GM19452 (cell line): ENCODE measurements around the gene TBATA.
A peak's percentile ranks its signal among the peaks of the same experiment; 100 is the strongest.

Source experiments
- ATAC-seq: cut with Tn5 transposase; IDR thresholded peaks from one replicate; pipeline ENCODE4 v1.9.1; 2021; ENCODE audit not compliant: unreplicated experiment

The TBATA gene, protein sequence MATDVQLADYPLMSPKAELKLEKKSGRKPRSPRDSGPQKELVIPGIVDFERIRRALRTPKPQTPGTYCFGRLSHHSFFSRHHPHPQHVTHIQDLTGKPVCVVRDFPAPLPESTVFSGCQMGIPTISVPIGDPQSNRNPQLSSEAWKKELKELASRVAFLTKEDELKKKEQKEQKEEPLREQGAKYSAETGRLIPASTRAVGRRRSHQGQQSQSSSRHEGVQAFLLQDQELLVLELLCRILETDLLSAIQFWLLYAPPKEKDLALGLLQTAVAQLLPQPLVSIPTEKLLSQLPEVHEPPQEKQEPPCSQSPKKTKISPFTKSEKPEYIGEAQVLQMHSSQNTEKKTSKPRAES

DNA sequence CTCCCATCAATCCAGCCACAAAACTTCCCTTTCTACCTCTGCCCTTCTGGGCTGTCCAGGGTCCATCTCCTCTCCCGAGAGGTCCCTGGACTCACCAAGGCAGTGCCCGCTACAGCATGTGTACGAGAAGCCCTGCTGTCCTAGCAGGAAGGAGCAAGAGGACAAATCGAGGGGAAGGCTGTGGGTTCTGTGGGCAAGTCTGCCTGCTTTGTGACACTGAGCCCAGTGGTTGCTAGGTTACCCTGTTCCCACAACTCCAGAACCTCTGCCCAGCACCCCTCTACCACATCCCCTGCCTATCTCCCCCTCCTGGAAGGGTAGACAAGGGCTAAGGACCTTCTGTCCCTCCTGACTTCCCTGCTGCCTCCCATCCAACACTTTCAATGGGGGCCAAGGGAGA is at the start of gene TBATA:
Gene TBATA, minus strand, starts transcription at position 188 of the 400 bp plus-strand sequence. CDS start 1,998 bp downstream, outside the sequence.
- no peak for ATAC-seq

DNA sequence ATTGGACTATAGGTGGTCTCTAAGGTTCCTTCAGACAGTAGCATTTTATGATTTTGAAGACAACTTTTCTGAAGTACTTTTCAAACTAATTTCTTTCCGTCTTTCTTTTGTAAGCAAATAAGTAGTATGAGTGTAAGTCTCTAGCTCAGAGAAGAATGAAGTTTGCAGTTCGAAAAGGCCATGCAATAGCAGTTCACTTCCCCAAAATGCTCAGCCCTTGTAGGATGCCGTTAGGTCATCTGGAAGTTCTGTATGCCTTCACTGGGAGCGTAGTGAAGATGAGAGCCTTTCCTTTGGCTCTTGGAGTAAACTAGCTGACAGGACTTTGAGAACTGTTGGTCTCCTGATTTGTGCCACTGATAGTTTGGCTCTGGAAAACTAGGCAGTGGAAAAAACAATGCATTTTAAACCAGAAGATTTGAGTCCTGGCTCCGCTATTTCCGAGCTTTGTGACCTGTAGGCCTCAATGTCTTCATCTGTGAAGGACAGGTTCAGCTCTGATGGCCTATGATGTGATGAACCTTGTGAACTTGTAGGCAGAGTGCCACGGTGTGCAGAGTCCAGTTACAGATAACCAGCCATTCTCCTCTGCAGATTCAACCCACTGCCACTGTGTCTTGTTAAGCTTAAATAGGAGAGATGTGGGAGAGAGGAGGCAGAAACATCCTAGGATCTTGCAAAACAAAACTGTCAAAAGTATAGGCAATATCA is 49.4 kb upstream of the TBATA start:
- no peak for ATAC-seq

DNA sequence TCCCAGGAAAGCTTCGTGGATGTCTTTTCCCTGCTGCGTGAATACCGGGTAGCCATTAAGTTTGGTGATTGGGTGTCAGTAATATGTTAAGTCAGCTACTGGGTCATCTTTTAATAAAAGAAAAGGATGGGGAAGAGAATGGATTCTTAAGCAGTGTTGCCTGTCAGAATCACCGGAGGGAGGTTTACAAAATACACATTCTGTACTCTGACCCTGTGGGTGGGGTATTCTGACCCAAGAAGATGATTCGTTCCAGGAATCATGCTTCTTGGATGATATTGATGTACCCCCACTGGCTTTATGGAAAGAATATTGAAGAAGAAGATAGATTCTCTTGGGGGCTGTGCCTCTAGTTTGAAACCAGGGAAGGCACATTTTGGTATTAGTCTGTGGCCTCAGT is 48.8 kb upstream of the TBATA start:
- ATAC-seq, result no peak

DNA sequence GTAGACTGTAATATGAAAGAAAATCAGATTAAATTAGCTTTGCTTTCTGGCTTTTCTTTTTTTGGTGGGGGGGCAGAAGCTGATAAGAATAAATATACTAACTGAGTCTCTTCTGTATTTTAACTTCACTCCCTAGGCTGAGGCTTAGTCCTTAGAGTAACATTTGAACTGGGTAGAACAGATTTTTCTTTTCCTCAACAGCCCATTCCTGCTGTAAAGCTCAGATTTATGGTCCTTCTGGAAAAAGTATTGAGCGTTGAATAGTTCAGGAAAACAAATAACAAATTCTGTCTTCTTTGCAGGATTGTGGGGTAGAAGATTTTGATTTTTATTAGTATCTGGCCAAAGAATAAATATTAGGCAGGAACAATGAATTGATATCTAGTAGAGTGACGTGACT is 48.4 kb upstream of the TBATA start:
- no peak for ATAC-seq

DNA sequence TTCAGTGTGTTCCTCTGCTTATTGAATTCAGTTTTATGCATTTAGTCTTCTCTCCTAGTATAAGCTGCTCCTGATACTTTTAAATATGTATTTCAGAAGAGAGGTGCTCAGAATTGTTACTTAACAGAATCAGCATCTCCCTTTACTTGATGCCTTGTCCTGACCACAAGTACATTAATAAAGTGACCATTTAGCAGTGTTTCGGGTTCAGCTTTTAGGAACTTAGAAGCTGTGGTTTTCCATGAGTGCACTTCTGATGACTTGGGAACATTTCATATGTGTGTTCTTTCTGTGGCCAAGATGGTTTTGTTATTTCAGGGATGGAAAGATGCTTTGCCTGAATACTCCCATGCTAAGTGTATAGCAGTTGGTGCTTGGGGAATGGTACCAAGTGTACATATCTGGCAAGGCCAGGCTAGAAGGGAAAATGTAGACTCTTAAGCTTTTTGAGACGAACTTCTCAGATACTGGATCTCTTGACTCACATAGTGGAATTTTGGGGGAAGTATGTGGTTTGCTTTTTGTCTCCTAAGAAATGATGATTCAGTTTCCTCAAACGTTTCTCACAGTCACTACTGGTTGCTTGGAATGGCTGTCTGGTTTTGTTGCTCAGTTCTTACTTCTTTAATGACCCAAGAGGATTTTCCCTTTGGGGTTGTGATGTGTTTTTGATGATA is 47.8 kb upstream of the TBATA start:
- no peak for ATAC-seq

DNA sequence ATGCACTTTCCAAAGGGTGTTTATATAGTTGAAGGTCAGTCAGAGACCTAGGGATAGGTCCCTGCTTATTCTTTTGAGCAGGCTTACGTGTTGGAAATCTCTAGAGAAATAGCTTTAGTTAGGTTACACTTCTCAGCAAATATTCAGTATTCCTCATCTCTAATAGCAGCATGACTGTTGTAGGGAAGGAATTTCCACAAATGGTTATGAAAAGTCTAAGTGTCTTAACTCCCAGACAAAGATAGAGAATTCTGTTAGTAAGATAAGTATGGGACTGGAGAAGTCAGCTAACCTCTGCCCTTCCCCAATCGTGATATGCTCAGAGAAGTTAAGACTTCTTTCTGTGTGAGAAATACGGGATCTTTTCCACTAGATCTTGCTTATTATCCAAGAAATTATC is 47.0 kb upstream of the TBATA start:
- no peak for ATAC-seq

DNA sequence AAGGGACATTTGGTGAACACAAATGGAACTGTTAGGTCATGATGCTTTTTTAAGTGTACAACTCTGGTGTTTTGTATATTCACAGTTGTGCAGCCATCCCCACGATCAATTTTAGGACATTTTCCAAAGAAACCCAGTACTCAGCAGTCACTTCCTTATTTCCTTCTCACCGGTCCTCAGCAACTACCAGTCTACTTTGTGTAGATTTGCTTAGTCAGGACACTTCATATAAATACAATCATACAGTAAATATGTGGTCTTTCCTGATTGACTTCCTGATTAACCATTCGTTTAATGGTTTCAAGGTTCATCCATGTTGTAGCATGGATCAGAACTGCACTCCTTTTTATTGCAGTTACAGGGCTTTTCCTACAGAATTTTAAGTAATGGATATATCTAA is 45.0 kb upstream of the TBATA start:
- ATAC-seq, result no peak

DNA sequence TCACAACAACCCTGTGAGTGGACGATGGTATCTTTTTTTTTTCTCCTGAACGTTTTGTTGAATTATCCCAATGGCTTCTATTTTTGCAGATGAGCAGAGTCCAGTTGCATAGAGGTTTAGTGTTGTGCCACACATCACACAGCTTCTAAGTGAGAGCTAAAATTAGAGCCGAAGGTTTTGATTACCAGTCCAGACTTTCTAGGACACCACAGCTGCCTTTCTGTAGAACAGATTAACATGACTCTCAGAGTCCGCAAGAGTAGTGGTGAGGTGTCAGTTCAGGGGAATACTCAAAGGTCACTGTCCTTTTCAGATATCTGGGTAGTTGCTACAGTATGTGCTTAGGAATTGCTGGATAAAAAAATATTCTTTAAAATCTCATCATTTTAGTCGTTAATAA is 44.4 kb upstream of the TBATA start:
- no peak for ATAC-seq

DNA sequence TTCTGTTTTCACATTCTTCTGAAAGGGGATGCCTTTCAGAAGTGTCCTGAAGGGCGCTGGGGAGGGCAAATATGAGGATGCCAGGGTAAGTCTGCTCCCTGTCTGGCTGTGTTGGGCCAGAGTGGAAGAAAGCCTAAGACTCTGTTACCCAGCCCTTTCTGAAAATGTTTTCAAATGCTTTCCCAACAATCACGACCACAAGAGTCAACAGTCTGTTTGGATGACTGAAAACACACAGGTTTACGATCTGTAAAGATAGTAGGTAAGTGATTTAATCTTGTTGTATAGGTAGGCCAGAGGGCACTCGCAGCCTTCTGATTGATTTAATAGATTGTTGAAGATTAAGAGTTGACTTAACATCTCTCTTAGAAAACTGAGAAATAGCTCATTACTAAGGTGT is 43.7 kb upstream of the TBATA start:
- ATAC-seq, result no peak

DNA sequence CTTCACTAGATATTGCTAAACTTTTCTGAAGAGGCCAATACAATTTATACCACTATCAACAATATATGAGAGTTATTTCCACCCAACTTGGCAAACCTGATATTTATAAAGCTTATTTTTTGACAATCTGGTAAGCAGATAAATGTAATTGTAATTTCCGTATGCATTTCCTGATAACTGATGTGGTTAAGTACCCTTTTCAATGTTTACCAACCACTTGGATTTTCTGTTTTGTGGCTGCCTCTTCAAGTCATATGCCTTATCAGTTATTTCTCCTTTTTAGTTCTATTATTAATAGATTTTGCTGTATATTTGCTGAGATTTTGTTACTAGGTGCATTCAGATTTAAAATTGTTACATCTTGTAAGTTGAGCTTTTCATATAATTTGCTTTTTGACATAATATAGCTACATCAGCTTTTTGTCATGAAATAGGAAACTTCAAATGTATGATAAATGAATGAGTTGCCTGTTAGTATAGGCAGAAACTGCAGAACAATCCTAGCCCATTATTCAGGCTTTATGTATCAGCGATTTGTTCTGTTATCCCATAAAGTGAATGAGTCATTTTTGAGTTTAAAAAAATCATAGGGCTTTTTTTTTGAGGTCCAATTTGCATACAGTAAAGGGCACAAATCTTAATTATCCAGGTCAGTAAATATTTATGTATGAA is 42.0 kb upstream of the TBATA start:
- ATAC-seq, result no peak

DNA sequence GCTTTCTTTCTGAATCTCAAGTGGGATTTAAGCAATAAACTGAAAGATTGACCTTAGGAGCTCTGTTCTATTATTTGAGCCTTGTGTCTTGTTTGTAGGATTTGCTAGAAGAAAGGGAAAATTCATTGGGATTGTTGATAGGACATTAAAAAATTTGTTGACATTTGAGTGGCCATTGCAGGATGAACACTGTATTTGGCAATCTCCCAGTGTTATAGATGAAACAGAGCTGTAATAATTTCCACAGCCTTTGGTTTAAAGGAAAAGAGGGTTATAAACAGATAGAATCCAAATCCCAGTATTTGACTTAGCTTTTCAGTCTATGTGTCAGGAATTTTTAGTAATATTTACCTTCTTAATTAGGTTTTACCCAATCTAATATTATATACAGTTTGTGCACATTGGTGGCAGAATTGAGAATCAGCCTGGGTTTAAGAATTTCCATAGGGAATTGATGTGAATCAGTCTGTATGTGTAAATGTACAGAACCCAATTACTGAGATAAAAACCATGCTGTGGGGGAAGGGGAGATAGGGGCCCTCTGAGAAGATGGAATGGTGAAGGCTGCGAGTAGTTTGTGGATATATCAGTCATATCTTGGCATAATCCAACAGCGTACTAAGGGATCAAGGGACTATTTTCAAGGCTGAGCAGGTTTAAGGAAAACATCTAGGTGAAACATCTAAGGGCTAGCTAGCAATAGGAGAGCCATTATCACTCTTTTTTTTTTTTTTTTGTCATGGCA is 37.1 kb upstream of the TBATA start:
- ATAC-seq, result no peak

DNA sequence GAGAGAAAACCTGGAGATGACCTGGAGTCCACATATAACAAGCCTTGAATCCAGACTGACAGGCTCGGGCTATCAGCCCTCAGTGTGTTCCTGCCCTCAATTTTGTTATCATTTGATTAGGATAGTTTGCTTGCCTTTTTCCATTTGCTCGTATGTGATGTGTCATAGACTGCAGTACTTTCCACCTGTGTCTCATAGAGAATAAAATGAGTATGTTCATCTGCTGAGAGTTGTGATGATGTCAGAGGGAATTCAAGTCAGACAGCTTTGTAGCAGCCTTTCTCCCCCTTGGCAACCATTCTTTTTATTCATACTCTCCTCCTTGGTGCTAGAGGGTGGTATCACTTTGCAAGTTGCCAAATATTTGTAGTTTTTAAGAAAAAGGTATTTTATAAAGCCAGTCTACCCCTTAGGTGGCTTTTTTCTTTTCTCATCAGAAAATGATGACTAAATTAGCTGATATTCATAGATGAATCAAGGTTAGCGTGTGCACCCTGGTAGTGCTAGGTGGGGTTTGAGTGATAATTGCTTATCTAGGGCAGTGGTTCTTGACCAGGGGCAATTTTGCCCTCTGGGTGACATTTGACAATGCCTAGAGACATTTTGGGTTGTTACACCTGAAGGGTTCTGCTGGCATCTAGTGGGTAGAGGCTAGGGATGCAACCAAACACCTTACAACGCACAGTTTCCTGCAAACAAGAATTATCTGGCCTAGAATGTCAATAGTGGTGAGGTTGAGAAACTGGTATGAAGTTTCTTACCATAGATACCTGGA is 36.0 kb upstream of the TBATA start:
- ATAC-seq, result no peak

DNA sequence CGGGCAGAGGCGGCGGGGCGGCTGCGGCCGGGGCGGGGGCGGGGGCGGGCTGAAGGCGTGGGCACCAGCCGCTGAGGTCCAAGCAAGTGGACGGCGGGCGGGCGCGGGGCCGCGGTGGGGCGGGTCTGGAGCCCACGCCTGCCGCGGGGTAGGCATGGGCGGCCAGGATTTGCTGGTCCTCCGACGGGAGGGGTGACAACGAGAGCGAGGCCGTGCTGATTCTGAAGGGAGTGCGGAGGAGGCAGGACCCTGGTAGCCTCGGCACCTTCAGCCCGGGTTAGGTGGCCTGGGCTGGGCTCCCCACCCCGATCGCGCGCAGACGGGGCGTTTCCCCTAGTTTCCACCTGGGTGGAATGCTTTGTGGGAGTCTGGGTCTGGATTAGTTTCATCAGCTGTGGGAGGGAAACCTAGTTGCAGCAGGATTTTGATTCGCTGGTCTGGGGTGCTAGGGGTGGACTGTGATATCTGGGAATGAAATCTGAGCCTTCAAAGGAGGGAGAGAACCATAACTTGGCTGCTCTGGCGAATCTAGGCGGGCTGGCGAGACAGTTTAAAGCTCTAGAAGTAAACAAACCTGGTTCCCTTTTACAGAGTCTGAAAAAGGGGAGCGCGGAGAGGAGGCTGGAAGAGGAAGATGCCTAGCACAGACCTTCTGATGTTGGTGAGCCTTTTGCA is 31.2 kb upstream of the TBATA start:
- peak; percentile 24 for ATAC-seq

DNA sequence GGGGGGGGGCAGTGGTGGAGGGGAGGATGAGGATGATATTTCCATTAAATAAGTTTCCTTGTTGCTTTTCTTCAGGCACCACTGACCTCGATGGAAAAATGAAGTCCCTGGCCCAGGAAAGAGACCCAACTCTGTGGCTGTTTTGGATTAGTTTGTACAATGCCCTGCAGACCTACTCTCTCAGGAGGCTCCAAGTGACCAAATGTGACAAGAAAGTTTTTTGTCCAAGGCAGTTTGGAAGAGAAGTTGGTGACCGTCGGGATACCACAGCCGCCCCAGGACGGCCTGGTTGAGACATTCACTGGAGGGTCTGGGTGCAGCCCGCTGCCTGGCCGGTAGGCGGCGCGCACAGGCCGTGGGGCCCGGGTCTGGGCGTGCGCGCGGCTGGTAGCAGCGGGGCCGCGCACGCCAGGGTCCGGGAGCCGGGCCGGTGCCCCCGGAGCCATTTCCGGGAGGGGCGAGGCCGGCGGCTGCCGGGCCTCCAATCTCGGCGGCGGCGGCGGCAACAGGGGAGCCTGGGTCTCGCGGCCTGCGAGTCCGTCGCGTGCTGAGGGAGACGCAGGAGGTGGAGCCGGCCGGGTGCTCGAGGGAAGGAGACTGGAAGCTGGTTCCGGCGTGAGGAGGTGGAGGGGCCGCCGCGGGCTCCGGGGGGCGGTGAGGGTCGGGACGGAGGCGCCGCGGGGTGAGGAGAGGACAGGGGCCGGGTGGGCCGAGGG is 30.5 kb upstream of the TBATA start, which contains the start of gene SGPL1:
Gene SGPL1, plus strand, starts transcription at position 445 of the 716 bp plus-strand sequence. CDS start 906 bp downstream, outside the sequence.
- ATAC-seq, result peak; percentile 85

DNA sequence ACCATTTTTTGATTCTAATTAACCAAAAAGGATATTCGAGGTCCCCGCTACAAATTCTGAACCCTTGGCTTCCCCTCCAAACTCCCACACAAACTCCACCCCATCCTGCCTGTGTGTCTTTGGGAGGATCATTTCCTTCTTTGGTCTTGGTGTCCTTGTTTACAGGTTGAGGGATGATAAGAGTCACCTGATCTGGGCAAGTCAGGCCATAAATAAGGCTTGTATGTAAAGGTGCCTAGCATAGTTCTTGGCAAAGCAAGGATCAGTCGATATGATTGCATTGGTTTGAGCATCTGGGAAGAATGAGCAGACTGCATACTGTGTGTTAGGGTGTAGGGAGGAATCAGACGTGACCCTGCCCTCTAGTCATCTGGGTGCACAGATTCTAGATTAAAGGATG is 28.9 kb upstream of the TBATA start:
- ATAC-seq, result no peak

DNA sequence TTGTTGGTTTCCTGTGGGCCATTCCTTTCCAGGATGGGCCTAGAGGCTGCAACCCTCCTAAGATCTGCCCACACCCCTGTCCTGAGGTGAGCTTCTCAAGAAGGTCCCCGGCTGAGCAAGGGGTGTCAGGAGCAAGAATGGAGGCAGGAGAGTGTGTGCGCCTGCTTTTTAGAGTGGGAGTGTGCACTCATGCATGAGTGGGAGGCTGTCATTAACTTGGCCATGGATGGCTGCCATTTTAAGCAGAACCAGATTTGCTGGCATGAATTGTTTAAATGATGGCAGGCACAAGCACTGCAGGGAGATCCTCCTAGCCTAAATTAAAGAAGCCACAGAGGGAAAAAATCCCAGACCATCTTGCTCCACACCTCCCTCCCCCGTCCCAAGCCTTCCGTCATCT is 27.6 kb upstream of the TBATA start:
- ATAC-seq, result no peak

DNA sequence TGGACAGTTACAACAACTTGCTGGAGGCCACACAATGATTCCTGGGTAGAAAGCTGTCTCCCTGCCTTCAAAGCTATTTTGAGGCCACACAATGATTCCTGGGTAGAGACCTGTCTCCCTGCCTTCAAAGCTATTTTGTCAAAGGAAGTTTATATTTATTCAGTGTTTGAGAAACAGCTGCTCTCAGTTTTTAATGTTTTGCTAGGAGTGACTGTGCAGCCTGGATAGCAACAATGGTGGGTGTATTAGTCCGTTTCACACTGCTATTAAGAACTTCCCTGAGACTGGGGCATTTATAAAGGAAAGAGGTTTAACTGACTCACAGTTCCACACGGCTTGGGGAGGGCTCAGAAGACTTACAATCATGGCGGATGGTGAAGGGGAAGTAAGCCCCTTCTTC is 26.7 kb upstream of the TBATA start:
- no peak for ATAC-seq

DNA sequence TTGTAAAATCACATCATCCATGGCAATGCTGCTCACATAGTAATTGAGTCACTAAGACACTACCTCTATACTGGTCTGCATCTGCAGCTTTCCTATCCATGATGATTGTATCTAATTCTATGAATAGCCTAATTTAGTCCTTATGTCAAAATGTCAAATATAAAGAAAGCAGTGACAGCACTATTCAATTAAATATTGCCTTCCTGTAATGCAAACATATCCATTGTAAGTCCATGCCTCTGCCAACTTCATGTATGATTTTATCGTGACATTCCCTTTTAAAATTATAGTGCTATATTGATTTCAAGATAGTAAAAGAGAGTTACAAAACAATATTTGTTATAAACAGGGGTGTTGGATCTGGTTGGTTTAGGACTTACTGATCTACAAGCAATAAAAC is 25.8 kb upstream of the TBATA start:
- ATAC-seq, result no peak

DNA sequence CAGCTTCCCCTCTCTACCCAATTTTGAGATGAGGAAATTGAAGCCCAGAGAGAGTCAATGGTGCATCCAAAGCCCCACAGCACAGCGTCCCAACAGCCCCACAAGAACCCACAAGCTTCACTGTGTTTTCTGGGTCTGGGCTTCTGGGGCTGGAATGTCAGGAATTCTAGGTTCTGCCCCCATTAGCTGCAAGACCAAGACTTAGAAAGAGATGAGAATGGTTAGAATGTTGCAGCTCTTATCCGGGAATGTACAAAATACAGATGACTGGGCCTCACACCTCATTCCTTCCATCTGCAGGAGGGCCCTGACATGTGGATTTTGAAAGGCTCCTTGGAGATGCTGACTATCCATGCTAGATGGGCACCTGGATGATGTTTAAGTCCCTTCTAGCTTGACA is 24.5 kb upstream of the TBATA start:
- ATAC-seq, result no peak
